ENCODE measurements around the gene UCK1.

Gene UCK1

GRCh38 chr9:131534721-131535237 lies 3.7 kb upstream of the UCK1 start:
- no peak for DNase-seq (ENCODE audit: low read depth)
- no peak overlapping the region for H3K4me3 ChIP-seq (ENCODE audit: low read length)
- no peak for TF ChIP-seq CTCF (conservative IDR thresholded peaks at IDR 0.05; ENCODE audit: low read length)

- DNase-seq (ENCODE audit: low read depth) = peak; percentile 15
- peak; percentile 28 for TF ChIP-seq CTCF (conservative IDR thresholded peaks at IDR 0.05; ENCODE audit: low read length)
- H3K4me3 ChIP-seq (ENCODE audit: low read length) = peak overlapping the region; percentile 75
Observed at GRCh38 chr9:131530546-131530919, 530 bp downstream of the UCK1 start.

GRCh38 chr9:131529597-131530545 lies 1.2 kb downstream of the UCK1 start:
- DNase-seq (ENCODE audit: low read depth) = no peak
- TF ChIP-seq CTCF (conservative IDR thresholded peaks at IDR 0.05; ENCODE audit: low read length) = no peak
- H3K4me3 ChIP-seq (ENCODE audit: low read length) = peak overlapping the region; percentile 75

- no peak for DNase-seq (ENCODE audit: low read depth)
- H3K4me3 ChIP-seq (ENCODE audit: low read length) = no peak overlapping the region
Observed at GRCh38 chr9:131528886-131529505, 2.1 kb downstream of the UCK1 start.

GRCh38 chr9:131528186-131528585 lies 2.9 kb downstream of the UCK1 start:
- no peak overlapping the region for H3K4me3 ChIP-seq (ENCODE audit: low read length)
- no peak for TF ChIP-seq CTCF (conservative IDR thresholded peaks at IDR 0.05; ENCODE audit: low read length)
- DNase-seq (ENCODE audit: low read depth) = no peak

More at GRCh38 chr9:131528886-131529505, 2.1 kb downstream of the UCK1 start:
- no peak for TF ChIP-seq CTCF (conservative IDR thresholded peaks at IDR 0.05; ENCODE audit: low read length)

- no peak overlapping the region for H3K4me3 ChIP-seq (ENCODE audit: low read length)
- no peak for TF ChIP-seq CTCF (conservative IDR thresholded peaks at IDR 0.05; ENCODE audit: low read length)
Observed at GRCh38 chr9:131525643-131526565, 5.2 kb downstream of the UCK1 start.

More at GRCh38 chr9:131525643-131526565, 5.2 kb downstream of the UCK1 start:
- no peak for DNase-seq (ENCODE audit: low read depth)
